Endometrial microvascular endothelial cells (primary cell): ENCODE measurements around the gene MTFP1. TPM values are rescaled to one million over a fixed set of nuclear protein-coding genes. Genes with fewer than 3 reads are reported as not detected.

Source experiments
- in situ Hi-C: cut with HindIII; loops from 2 replicates; pipeline ENCODE4 v1.10.0; 2017; ENCODE audit warnings: low sequenced_read_pairs, low pct_unique_long_range_greater_than_20kb; ENCODE audit errors: inconsistent ontology term
- total RNA-seq: library from RNA; depleted of rRNA; stranded (reverse); fragments of >200 nt; gene quantifications from one replicate; pipeline ENCODE4 v1.2.3, GENCODE V29; 2015; ENCODE audit errors: inconsistent ontology term

Gene MTFP1, protein sequence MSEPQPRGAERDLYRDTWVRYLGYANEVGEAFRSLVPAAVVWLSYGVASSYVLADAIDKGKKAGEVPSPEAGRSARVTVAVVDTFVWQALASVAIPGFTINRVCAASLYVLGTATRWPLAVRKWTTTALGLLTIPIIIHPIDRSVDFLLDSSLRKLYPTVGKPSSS
- total RNA-seq = 86.3 TPM

GRCh38 chr22:30425616-30426387 is at the start of gene MTFP1:
Gene MTFP1 (plus strand): TSS chr22:30425768. CDS start chr22:30425880, 112 bp downstream.
- in situ Hi-C loops = loop anchor here (25.0 kb wide), 1 partner anchor 139 kb away; the partner anchor contains the start of gene CASTOR1

DNA sequence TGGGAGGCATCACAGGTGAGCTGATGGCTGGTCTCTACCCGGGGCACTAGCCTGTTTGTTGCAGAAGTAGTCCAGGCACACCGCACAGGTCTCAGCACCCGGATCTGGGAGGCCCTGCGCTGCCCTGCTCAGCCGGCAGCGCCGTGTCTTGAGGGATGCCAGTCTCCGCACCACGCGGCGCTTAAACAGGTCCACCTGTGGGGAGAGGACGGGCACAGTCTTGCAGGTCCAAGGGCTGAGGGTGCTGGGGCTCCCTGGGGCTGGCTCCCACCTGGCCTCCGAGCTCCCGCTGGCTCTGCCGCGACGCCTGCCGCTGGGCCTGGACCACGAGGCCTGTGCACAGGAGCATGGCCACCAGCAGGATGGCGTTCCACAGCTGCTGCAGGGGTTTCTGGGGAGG is 45.6 kb upstream of the MTFP1 start:
- in situ Hi-C loops = no loop called here

GRCh38 chr22:30381264-30381663 is 44.3 kb upstream of the MTFP1 start:
- in situ Hi-C loops = no loop called here

DNA sequence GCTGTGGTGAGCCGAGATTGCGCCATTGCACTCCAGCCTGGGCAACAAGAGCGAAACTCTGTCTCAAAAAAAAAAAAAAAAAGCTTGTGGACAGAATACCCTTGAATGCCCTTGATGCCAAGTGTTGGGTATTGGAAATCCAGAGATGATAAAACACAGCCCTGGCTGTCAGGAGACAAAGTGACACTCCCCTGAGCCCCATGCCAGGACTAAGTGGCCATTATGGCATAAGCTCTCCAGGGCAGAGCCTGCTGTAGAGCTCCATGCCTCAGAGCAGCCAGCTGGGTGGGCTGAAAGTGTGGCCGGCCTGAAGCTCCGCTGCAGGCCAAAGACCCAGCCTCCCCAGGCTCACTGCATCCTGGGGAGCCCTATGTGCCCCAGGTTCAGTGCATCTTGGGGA is 43.2 kb upstream of the MTFP1 start:
- in situ Hi-C loops = no loop called here

DNA sequence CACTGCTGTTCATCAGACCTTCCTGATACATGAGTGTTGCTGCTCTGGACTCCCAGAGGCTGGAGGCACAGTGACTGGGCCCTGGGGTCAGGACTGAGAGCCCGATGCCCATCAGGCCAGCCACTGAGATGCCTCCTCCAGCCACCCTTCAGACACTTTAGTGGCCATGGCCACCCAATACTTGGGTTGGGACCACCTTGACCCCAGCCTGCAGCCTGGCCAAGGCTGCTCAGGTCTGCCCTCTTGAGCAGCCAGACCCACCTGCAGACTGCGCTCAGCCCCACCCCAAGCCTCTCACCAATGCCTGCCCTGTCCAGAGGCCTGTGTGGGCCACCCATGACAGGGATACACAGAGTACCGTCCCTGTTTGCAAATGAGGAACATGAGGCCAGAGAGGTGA is 42.5 kb upstream of the MTFP1 start:
- in situ Hi-C loops = no loop called here

DNA sequence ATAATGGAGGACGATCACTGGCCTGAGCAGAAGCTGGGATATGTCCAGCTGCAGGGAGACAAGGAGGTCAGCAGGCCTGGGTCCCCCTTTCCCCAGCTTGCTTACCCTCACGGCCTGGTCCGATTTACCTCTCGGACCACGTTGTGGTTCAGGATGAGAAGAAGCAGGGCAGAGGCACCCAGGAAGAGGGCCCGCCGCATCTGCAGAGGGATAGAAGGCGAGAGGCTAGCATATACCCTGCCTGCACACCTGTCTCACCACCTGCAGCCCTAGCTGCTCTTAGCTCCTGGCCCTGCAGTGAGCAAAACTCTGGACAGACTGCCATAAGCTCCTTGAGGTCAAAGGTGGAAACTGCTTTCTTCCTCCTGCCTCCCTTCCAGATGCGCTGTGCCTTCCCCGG is 39.6 kb upstream of the MTFP1 start:
- in situ Hi-C loops = no loop called here

GRCh38 chr22:30386608-30386959 is 39.0 kb upstream of the MTFP1 start:
- in situ Hi-C loops = no loop called here

DNA sequence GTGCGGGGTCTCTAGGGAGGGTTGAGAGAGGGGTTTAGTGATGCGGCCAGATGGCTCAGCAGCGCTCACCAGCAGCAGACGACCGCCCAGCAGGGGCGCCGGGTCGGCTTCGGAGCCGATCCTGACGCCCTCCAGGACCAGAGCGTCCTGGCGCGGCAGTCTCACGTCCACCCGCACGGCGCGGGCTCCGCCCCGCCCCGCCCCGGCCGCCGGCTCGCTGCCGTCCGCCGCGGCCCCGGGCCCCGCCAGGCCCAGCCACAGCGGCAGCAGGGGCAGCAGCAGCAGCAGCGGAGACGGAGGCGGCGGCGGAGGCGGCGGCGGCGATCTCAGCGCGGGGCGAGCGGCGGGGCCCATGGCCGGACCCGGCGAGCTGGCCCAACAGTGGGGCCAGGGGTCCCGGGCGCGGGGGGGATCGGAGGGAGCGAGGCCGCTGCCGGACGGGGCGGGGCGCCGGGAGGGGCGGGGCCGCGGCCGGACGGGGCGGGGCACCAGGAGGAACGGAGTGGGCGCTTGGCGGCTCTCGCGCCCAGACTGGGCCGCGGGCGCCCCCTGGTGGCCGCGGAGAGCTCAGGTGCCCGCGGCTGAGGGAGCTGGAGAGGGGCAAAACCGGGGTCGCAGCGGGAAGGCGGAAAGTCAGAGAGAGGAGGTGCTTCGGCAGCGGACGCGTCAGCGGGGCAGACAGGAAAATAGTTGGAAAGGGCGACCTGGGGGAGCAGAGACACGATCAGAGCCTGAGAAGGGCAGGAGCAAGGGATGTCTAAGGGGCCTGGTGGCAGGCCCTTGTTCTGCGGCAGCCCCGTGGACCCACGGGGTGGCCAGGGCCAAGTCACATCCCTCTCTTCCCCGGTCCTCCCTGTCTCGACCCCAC is 38.4 kb upstream of the MTFP1 start, which contains the start of gene RNF215:
Gene RNF215 (minus strand): TSS at position 452 of the 868 bp plus-strand sequence. CDS start 98 bp downstream, at position 354.
- in situ Hi-C loops = no loop called here

DNA sequence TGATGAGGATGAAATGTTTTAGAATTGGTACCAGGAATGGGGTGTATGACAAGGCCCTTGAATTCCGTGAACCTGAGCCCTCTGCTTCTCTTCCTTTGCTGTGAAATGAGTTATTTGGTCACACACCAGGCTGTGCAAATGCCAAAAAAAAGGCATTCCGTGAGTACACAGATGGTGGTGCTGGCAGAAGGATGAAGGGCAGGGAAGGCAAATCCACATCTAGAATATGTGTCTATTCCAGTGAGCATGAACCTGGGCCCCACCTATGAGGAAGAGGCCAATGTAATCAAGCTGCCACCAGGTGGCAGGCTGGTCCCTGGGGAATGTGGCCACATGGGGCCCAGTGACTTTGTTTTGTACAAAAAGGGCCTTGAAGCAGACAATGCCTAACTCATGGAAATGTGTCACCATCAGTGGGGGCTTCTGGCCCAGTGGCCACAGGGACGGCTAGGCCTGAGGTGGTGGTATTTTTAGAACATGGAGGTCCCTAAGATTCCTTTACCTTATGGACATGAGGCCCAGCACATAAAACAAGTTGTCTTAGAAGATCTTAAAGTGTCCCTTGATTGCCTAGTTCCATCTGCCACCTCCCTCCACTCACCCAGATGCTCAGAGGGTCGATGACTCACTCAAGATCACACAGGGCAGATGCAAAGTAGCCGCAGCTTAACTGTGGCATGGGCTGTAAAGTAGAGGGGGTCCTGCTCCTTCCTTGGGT is 34.4 kb upstream of the MTFP1 start:
- in situ Hi-C loops = no loop called here

DNA sequence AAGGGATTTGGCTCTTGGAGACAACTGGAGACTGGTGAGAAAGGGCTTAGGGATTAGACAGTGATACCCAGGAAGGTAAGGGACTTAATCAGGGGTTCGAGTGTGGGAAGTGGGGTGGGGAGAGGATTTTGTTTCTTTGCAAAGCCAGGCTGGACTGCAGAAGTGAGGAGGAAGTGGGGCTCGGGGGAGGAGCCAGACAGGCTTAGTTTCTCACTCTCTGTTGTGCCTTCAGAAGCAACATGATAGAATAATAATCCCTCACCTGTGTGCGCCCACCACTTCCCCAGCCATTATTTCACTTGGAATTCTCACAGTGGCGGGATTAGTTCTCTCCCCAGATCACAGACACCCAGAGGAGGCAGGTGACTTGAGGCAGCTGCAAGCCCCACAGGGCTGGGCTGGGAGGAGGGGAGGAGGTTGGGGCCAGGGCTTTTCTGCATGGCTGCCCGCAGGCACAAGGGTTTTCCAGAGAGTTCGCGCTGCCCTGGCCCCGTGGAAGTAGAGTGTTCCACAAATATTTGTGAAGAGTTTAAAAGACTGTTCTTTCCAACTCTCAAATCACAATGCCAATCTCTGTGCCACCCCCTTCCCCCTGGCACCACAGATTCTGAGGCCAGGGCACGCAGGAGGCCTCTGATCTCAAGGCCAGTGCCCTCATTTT is 32.8 kb upstream of the MTFP1 start:
- in situ Hi-C loops = no loop called here

DNA sequence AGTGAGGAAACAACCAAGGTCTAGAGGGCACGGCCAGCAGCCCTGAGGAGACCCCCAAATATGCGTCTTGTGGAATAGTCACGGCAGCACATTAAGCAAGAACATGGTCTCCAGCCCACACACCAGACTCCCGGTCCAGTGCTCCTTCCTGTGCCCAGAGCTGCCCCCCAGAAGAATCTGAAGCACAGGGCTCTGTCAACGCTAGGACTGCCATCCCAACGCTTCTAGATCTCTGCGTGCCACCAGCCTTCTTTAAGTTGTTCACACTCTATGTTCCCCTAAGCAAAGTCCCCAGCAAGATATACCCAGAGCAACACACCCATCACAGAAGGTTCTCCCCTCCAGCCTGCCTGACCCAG is 32.3 kb upstream of the MTFP1 start:
- in situ Hi-C loops = no loop called here

GRCh38 chr22:30393885-30394284 is 31.7 kb upstream of the MTFP1 start:
- in situ Hi-C loops = no loop called here

- in situ Hi-C loops = no loop called here
Observed at GRCh38 chr22:30396871-30397655, 28.5 kb upstream of the MTFP1 start, which contains the start of gene SEC14L2. Gene SEC14L2 (plus strand): TSS chr22:30397018. CDS start chr22:30397117, 99 bp downstream.

DNA sequence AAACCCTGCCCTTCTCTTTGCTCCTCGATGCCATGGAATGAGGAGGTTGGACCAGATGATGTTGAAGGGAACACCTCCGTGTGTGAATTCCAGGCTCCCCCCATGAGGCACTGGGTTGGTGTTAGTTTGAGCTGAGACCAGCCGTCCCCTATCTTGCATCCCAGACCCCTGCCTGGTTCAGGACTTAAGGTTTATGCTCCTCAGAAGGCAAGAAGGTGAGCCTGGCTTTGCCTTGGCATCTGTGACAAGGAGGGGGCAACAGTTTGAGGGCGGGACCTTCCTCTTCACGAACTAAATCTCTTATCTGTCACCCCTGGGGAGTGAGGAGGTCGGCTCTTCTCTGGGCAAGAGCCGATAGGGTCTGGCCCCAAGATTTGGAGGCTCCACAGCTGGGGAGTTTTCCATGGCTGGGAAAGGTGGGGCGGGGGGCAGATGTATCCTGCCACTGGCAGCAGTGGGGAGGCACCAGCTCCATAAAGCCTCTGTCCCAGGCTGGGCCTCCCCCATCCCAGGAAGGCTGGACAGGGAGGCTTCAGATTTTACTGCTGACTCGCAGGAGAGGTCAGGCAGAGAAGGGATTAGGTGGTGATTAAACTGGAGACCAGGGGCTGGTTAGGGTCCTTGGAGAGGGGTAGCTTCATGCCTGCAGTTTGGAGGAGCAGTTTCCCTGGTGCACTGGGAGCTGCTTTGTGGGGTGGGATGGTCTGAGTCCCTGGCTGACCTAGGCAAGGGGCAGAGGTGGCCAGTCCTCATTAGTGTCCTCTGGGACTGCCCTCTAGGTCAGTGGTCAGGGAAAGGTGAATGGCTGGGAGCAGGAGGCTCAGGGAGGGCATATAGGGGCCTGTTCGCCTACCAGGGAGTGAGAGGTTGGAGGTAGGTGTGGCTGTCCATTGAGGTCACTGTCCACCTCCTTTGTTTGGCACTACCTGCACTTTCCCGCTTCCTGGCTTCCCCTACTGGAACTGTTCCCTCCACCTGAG is 27.6 kb upstream of the MTFP1 start:
- in situ Hi-C loops = no loop called here

- in situ Hi-C loops = no loop called here
Observed at GRCh38 chr22:30398685-30399680, 26.6 kb upstream of the MTFP1 start.

GRCh38 chr22:30399718-30400117 is 25.9 kb upstream of the MTFP1 start:
- in situ Hi-C loops = no loop called here
